Activated CD8-positive, alpha-beta memory T cell treated with anti-CD3 and anti-CD28 coated beads, Interleukin-2, amount 50 U/mL, for 1 hour (primary cell): Measurements from ENCODE around the gene SFTPA2.
"Not testable (repeated sequence)": the region's sequence is repeated elsewhere in the genome, so short reads cannot be mapped to it uniquely, and the experiment has no call there.

Experiments used
- DNase-seq: peaks from one replicate; pipeline ENCODE4 v3.0.0-alpha.2; 2020; ENCODE audit errors: extremely low read depth

SFTPA2 gene

DNA sequence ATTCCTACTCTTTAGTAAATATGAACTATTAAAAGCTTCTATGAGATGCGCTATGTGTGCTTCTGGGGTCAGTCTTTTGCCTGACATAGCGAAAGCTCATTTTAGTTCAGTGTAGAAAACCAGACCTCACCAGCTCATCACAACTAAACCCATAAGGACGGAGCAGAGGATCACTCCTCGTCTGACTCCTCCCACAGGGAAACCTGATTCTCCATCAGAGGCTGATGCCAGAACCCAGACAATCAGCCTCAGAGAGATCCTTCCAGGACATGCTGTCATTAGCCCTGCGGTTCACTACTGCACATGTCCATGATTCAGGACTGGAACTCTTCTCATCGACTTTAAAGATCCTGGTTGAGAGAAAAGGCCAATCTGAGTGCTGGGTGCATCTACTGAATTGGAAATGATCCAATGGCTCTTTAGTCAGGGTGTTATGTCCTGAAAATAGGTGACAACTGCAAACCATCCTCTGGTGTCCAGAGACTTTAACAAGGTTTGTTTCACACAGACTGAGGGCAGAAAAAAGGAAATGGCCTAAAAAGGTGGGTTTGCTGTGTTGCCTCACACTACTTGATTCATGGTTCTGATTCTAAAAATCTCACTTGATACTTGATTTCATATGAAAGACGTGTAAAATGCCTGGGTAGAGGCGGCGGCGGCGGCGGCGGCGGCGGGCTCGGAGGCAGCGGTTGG is 48.2 kb downstream of the SFTPA2 start, which contains the start of gene EIF5AL1:
Gene EIF5AL1, plus strand, starts transcription at position 643 of the 693 bp plus-strand sequence. CDS start 117 bp downstream, outside the sequence.
- DNase-seq: not testable (repeated sequence)

DNA sequence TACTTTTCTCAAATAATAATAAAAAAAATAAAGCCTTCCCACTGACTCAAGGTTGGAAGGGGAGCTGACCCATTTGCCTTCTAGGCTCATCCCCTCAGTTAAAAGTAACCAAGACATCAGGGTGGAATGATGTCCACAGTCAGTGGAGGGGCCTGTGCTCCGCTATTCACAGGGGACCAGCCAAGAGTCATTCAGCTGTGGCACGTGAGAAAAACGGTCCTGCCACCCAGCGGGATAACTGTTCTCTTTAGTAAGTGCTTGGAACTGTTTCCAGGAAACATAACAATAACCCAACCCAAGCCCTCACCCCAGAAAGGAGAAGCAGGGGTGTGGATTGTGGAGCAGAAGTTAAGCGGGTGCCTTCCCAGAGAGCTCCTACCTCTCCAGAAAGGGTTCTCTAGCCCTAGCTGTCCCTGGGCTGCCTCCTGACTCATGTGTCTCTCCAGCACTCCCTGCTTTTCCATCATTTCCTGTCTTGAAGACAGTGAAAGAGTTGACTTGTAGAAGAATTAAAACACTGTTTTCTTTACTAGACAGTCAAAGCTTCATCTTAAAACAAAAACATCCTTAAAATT is 50.2 kb downstream of the SFTPA2 start:
- not testable (repeated sequence) for DNase-seq

DNA sequence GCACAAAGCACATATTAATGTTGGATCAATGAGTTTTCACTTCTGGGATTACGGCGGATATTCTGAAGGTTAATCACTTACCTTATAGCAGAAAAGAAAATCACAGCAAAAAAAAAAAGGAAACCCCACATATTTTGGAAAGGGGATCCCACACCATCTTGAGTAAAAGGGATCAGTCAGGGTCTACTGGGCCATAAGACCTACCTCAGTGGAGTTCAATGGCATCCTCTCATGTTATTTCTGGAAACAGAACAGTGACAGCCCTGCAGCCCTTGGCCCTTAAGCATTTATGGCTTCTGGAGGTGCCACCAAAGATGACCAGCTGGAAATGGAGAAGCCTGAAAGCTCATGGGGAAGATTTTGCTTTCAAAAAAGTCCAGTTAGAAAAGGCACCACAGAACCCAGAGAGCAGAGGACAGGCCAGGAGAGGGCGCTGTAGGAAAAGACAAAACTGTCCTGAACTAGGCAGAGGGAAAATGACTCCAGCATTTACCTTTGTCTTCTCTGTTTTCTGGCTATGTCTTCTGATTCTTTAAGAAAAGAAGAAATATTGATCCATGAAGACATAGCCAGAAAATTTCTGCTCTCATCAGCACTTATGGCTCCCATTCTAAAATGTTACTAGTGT is 50.8 kb downstream of the SFTPA2 start:
- not testable (repeated sequence) for DNase-seq

GRCh38 chr10:79508245-79508644 is 52.0 kb downstream of the SFTPA2 start:
- DNase-seq: not testable (repeated sequence)

- no peak for DNase-seq
These were observed 52.6 kb downstream of the SFTPA2 start for GRCh38 chr10:79507440-79508167.
